HG03135 (cell line): ENCODE results near the gene LRRC45.

Experiments used
- ATAC-seq: cut with Tn5 transposase; IDR thresholded peaks from one replicate; pipeline ENCODE4 v1.9.1; 2021; ENCODE audit warnings: mild to moderate bottlenecking, moderate library complexity; ENCODE audit not compliant: unreplicated experiment

The LRRC45 gene

DNA sequence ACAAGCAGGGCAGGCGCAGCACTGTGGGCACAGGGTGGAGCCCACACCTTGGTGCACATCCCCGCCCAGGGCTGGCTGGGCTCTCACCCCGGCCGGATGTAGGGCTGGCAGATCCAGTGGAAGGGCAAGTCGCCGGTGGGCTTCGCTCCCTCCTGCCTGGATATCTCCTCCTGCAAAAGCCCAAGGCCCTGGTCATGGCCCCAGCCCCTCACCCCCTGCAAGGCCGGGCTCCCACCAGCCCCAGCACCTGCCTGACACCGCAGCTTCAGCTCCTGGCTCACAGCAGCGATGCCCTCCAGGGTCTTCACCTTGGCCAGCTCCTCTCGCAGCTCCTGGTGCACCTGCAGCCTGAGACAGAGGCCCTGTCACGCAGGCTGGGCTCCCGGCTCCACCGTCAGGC, 37.5 kb downstream of the LRRC45 start:
- no peak for ATAC-seq

DNA sequence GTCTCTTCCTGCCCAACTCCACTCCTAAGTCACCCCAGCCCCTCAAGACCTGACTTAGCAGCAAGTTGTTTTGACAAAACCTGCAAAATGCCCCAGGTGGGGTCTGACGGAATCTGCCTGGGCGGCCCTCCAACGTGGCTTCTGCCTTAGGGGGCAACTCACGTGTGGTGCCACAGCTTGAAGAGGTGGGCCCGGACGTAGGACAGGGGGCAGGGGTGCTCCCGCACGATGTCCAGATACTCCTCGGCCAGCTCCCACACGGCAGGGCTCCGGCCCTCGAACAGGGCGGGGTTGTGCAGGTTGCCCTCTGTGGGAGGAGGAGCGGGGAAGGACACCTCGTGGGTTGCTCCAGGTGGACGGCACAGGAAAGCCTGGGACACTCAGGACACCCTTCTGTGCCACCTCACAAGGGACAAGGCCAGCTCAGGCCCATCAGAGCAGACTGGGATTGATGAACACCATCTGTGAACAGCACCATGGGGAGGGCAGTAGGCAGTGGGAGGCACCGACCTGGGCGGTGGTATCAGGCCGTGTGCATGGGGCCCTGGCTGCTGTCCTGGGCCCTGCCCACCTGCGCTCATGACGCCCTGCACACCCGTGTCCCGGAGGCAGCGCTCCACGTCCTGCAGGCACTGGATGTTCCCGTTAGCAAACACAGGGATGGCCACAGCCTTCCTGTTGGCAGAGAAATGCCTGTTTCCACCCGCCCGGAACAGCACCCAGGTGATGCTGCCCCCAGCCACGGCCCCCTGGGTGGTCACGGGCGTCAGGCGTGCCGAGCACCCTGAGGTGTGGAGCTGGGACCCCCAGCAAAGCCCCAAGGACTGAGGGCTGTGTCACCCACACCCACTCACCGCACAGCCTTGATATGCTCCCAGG, 38.2 kb downstream of the LRRC45 start:
- no peak for ATAC-seq

DNA sequence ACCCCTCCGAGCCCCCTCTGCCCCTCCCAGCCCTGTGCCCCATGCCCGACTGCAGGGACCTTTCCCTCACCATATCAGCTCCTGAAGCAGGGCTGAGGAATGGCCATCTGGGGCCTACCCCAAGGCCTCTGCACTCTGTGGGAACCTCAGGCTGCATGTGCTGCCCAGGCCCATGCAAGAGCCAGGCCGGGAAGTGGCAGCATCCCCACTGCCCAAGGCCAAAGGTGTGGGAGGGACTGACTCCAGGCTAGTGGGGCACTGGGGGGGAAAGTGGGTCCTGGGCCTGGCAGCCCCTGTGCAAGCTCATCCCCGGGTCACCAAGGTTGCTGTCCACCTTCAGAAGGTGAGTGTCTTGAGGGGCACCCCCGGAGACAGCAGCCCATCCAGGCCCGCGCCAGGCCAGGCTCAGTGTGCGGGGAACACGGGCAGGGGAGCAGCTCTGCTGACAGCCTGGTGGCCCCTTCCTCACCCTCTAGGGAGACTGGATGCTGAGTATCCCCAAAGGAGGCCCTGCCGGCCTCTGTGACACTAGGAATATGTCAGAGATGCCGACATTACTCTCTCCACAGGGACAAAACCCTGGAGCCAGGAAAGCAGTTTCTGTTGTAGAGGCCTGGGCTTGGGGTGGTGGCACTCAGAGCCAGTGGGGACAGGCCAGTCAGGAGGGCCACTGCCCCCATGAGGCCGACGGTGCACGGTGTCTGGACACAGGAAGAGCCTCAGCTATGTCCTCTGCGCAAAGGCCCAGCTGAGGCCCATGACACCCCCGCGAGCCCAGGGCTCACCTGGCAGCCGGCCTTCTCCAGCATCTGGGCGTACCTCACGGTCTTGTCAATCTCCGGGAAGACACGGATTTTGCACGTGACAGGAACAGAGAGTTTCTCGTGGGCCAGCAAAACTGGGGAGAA, 39.2 kb downstream of the LRRC45 start:
- no peak for ATAC-seq

DNA sequence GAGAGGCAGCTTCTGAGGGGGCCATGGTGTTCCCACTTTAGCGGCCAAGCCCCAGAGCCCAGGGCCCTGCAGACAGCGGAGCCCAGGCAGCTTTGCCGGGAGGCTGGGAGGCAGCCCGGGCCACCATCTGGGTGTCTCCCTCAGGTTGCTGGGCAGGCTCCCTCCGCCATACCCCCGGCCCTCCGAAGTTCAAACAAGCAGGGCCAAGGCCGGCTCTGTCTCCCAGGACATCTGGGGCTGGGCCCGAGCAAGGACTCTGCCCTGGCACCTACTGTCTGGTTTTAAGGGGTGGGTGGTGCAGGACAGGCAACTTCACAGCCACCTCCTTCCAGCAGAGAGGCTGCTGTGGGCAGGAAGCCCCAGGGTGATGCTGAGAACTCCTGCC, 39.9 kb downstream of the LRRC45 start:
- no peak for ATAC-seq

DNA sequence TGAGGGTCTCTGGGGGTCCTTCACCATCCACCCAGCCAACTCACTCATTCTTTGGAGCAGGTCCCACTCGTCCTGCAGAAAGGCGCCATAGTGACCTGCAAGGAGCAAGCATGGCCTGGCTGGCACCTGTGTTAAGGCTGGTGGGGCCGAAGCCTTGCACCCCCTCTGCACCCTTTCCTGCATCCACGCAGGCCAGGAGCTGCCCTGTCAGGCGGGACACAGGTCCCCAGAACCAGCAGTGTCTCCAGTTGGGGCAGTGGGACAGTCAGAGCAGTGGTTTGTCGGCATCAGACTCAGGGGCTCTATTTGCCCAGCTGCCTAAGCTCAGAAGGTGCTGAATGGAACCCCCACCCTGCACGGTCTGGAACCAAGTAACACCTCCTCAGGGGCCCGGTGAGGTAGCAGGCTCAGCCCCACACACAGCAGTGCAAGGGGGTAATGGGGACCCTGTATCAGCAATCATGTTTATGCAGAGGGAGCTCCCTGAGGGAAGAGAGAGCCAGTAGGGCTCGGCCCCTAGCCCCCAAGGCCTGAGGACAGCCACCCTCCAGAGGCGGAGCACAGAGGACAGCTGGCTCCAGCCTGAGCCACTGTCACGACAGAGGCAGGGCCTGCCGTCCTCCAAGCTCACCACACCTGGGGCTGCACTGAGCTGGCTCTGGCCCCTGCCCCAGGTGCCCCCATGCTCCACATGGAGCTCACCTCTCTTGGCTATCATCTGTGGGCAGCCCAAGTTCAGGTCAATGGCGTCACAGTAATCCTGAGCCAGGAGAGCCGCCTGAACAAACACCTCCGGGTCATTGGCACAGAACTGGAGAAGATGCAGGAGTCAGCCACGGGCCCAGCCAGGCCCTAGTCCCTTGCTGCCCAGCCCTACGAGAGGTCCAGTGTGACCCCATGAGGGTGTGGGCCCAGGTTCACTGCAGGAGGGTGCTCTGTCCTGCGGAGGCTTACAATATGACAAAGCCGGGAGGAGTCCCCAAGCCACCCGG, 40.6 kb downstream of the LRRC45 start:
- no peak for ATAC-seq

DNA sequence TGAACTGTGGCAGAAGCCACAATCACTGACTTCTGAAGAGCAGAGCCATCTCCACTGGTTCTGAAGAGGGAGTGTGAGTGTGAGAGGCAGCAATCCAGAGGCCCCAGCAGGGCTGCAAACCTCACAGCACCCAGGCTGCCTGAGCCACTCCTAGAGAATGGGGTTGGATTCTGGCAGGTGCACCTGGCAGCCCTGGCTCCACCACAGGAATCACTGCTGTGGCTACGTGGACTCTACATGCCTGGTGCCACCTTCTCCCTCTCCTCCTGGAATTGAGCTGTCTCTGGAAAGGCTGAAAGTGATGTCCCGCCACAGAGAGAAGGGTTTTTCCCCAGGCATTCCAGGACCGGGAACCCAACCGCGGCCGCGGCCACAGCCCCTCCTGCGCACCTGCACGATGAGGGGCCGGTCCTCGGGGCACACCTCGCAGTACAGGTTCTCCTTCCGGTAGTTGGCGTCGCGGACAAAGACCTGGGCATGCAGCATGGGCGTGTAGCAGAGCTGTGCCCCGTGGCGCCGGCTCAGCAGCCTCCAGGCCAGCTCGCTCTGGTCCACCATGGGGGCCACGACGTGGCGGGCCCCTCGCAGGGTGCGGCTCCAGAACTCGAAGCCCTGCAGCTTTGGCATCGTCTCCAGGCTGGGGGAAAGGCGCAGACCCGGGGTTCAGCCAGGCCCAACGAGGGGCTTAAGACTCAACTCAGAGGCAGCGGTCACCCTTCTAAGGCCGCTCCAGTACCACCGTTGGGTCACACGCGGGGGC, 41.5 kb downstream of the LRRC45 start:
- ATAC-seq: no peak

DNA sequence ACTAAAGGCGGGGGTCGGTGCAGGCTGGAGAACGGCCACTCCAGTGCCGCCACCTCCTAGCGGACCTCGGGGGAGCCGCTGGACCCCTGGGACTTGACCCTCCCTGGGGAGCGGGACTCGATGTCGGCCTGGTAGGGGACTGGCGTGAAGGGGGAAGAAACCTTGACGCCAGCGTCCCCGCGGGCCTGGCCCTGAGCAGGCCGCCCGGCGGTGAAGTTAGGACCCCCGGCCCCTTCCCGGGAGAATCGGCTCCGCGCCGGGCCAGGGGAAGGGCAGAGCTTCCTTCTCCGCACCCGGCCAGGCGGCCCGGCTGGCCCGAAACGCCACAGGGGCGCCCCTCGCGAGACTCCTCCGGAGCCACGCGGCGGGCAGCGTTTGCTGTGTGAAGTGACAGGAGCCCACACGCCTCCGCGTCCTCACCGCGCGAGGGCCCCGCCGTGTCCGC, 42.1 kb downstream of the LRRC45 start:
- peak; percentile 24 for ATAC-seq

DNA sequence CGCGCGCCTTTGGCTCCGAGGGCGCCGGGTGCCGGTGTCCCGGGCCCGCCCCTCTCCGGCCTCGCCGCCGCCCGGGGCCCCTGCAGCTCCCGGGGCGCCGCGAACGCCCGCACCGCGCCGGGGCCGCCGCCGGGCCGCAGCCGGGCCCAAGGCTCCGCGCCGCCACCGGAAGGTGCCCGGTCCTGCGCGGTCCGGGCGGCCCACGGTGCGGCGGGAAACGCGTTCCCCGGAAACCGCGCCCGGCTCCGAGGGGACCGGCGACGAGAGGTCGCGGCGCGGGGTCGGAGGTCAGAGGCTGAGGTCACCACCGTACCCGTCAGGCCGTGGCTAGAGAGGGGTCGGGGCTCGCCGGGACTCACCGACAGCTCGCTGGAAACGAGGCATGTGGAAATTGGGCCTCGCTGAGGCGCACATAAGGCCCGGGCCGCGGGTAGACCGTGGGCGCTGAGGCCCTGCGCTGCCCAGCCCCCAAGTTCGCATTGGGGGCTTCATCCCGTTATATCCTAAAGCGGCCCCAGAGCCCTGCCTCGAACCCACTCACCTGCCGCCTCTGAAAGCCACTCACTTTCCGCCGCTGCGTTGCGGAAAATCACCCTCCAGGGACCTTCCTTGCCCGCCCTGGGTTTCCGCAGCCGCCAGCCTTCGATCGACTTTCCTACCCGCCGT, 42.7 kb downstream of the LRRC45 start, which contains the start of gene DUS1L:
Gene DUS1L, minus strand, starts transcription at position 167 of the 666 bp plus-strand sequence. CDS start 745 bp downstream, outside the sequence.
- ATAC-seq: peak; percentile 67

DNA sequence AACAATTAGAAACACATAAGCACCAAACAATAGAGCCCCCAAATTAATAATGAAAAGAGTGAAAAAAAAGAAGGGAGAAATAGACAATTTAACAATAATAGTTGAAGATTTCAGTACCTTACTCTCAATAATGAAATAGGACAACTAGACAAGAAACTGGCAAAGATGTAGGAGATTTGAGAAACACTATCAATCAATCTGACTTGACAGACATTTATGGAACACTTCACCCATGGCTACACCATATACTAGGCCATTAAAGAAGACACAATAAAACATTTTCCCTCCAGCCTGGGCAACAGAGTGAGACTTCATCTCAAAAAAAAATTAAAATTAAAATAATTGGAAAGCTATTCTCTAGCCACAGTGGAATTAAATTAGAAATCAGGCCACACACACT, 47.5 kb downstream of the LRRC45 start:
- no peak for ATAC-seq

DNA sequence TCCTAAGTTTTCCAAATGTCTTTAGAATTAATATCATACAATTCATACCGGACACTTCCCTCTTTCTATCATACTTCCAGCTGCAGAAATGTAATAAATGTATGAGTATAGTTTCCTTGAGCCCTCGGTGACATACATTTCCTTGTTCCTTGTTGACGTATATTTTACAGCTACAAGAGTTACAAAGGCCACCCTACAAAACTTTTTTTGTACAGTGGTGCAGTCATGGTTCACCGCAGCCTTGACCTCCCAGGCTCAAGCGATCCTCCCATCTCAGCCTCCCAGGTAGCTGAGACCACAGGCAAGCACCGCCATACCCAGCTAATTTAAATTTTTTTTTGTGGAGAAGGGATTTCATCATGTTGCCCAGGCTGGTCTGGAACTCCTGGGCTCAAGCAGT, 49.7 kb downstream of the LRRC45 start:
- ATAC-seq: no peak

DNA sequence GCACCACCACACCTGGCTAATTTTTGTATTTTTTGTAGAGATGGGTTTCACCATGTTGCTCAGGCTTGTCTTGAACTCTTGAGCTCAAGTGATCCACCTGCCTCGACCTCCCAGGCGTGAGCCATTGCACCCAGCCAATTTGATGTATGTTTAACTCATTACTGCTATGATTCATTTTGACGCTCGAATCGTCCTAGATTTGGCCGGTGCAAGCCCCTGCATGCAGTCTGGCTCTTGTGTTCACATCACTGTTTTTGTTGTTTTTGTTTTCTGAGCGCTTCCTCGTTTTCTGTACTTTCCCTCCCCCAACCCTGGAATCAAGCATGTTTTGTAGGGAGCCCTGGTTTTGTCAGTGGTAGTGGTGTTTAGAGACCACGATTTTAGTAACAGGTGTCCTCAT, 50.3 kb downstream of the LRRC45 start:
- ATAC-seq: no peak

DNA sequence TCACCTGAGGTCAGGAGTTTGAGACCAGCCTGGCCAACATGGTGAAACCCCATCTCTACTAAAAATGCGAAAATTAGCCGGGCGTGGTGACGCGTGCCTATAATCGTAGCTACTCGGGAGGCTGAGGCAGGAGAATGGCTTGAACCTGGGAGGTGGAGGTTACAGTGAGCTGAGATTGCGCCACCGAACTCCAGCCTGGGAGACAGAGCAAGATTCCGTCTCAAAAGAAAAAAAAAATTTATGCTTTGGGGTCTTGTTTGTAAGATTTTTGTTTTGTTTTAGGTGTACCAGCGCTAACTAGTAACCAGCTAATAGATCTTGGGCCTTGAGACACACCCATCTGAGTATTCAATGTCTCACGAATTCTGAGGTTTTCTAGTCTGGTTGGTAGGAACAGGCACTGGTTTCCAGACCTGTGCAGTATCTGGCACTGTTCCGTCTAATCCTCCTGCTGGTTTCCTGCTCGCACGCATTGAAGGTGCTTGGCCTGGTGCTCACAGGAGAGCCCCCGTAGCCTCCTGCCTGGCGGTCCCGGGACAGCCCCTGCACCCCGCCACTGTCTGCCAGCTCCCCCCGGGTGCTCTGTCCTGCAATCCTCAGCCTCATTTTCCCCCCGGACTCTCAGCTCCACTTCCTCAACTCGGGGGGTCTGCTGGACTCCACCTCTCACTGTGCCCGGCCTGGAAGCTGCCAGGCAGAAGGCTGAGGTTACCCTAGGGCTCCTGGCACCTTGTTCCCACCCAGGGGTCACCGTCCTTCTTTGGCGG, 53.1 kb downstream of the LRRC45 start:
- no peak for ATAC-seq

DNA sequence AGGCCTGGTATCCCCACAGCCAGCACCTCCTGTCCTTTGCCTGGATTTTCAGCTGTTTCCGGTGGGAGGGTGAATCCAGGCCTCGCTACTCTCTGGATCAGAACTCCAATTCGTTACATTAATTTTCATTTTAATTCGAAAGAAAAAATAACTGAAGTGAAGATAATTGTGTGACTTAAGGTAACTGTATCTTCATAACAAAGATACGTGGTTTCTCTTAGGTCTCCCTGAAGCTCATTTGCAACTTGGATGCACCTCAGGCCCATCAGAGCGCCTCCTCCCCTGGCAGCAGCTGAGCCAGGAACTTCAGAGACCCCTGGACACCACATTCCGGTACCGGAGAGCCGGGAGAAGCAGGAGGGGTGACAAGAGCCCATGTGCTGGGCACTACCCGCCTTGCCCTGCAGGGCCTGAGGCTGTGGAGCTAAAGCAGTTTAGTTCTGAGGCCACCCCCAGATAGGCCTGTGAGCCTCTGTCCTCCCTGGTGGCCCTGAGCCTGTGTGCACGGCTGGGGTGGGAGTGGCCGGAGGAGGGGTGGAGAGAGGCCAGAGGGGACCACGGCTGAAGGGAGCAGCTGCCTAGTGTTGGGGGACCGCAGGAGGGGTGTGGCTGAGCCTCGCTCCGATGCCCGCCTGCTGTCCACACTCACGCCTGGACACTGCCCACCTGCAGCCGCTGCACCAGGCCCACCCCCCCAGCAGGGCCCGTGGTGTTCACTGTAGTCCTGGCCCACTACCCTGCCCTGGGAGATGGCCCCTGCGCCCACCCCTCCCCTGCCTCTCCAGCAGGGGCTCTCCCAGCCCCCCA, 53.9 kb downstream of the LRRC45 start:
- no peak for ATAC-seq

DNA sequence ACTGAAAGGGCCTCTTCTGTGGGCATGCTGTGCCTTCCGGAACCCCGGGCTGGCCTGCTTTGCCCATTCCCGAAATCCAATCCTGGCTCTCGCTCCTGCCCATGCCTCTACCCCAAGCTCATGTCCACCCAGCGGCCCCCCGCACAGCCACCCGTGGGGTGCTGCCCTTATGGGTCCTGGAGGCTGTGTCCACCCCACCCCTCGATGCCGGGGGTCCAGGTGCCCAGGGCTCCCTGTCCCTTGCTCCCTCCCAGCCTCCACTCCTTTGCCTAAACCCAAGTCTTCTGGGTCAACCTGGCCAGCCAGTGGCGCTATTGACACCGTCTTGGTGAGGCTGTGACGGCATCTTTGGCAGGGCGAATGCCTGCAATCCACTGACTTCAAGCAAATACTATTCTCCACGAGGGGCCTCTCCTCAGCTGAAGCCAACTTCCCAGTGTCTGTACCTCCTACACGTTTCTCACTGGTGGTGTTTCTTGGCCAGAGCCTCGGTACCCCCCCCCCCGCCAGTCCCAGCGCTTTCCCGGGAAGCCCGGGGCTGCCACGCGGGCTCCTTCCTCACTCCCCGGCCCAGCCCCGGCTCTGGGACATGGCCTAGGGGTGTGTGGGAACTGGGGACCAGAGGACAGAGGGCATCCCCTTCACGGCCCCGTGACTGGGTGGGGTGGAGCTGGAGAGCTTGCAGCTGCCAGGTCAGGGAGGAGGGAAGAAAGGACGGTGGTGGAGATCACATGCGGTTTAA, 54.7 kb downstream of the LRRC45 start:
- no peak for ATAC-seq

DNA sequence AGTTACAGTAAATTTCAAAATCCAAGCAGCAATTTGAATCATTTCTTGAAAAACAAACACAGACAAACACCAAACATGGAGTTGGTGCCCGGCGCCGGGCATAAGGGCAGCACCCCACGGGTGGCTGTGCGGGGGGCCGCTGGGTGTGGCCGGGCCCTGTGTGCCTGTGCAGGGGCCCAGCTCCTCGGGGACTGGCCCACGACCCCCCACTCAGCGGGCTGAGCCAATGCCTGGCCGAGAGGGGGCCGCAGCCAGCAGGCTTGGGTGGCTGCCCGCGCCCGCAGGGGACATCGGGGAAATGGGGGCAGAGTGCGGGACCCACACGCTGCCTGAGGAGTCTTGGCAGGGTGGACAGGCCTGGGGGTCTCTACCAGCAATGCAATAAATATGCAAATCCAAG, 55.3 kb downstream of the LRRC45 start:
- ATAC-seq: no peak

DNA sequence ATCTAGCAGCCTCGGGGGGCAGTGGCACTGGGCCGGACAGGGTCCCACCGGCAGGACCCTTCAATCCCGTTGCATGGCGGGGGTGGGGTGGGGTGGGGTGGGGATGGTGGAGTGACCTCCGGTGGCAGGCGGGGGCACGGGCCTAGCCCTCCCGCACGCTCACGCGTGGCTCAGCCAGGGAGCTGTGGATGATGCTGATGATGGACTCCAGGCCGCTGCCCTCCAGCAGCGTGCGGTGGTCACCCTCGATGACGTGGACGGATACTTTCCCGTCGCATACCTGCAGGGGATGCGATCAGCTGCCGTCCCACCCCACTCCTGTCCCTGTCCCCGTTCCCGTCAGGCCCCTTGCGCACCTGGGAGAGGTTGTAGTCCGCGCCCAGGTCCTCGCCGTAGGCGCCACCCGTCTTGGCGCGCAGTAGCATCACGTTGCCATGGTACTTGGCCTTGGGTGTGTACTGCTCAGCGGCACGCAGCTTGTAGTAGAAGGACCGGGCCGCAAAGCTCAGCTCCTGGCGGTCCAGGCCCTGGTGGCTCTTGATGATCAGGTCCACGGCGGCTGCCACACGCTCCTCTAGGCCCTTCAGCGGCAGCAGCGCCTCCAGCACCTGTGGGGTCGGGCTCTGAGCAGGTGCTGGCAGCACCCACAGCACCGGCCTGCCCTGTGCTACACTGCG, 56.0 kb downstream of the LRRC45 start:
- no peak for ATAC-seq
